ENCODE results near the gene EDEM3. TPM values are rescaled to one million over a fixed set of nuclear protein-coding genes. Genes with fewer than 3 reads are reported as not detected.
"Not testable (repeated sequence)": the region's sequence is repeated elsewhere in the genome, so short reads cannot be mapped to it uniquely, and the experiment has no call there.

The EDEM3 gene
- total RNA-seq, 1 donor from 2014 or later: 51.9 TPM

GRCh38 chr1:184679472-184679871 lies 75.2 kb downstream of the EDEM3 start:
- not testable (repeated sequence) for DNase-seq (ENCODE audit: low read depth)

- DNase-seq (ENCODE audit: low read depth): no peak
Observed at GRCh38 chr1:184677344-184677743, 77.3 kb downstream of the EDEM3 start.

GRCh38 chr1:184673305-184673704 lies 81.4 kb downstream of the EDEM3 start:
- no peak for DNase-seq (ENCODE audit: low read depth)

DNA sequence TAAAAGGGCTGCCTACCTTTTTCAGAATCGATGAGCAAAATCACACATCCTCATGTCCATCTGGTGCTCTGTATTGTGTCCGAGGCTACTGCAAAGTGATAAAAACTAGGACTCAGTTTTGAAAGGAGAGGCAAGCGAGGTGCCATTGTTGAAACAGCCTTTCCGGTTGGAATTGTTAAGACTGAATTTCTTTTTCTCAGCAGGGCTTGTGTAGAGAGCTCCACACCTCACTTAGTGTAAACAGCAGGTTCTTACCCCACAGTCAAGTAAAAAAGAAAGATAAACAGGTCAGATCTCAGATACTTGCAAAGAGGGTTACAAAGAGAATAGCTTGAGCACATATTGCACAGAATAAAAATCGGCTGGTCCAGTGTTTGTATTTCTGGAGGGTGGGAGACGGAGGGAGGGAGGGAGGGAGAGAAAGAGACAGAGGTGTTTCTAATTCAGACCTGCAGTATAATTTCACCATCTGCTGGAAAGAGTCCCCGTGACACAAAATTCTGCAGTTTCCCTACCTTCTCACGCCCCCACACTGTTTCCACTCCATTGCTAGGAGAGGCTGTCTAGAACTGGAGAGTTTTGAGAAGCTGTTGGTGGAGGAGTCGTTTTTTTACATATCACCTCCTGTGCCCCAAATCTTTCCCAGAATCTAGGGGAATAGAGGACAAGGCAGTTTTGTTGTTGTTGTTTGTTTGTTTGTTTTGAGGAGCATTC lies 82.5 kb downstream of the EDEM3 start:
- DNase-seq (ENCODE audit: low read depth): no peak

DNA sequence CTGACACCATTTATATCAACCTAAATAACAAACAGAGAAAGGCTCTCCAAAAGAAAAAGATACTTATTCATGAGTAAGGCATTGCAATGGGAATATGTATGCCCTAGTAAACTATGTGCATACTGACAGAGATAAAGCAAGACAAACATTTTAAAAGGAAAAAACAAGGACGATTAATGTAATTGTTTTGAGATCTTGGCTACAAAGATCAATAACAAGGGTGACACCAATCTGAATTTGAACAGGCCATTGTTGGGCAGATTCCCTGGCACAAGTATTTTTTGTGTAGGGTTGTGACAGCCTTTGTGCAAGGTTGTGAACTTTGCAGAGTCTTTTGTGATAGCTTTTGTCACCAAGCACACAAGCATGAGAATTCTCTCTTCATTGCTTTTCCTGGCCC lies 85.3 kb downstream of the EDEM3 start:
- DNase-seq (ENCODE audit: low read depth): no peak

GRCh38 chr1:184665360-184665759 lies 89.3 kb downstream of the EDEM3 start:
- no peak for DNase-seq (ENCODE audit: low read depth)

GRCh38 chr1:184664661-184665060 lies 90.0 kb downstream of the EDEM3 start:
- no peak for DNase-seq (ENCODE audit: low read depth)

DNA sequence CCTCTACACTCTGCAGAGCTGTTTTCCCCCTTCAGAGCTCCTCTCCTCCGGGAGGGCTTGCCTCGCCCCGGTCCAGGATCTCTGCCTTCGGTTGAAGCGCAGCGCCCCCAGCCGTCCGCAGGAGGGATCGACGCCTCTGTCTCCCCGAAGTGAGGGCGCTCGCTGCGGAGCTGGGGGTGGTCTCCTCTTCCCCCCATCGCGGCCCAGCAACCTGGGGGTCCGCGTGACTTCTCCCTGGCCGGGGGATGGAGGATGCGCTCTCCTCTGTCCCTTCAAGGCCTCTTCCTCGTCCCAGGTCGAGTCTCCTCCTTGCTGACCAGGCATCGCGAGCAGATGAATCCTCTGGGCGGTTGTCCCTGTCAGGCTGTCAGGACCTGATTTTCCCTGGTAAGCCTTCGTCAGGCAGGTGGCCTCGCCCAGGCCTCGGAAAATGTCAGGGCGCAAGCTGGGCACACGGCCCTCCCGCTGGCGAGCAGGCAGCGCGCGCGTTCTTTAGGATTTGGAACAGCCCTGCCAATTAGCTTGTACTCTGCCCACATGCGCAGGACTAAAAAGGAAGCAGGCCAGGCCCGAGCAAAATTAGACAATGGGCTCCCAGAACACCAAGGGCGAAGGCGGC lies 90.5 kb downstream of the EDEM3 start:
- DNase-seq (ENCODE audit: low read depth): peak; percentile 73

DNA sequence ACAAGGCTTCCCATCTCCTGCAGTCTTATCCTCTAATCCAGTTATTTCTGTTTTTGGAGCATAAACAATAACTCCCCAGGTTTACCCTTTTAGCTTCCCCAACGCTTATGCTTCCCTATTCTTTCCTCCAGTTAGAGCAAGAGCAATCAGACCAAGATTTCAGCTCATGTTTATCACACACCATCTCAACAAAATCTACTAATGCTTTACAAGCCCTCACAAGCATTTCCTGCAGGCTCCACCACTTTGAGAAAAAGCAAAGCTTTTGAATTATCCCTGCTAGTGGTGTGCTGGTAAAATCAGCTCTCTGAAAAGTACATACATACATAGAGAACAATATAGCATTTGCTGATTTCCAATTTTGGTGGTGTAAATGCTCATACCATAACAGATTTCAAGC lies 92.9 kb downstream of the EDEM3 start:
- DNase-seq (ENCODE audit: low read depth): no peak

DNA sequence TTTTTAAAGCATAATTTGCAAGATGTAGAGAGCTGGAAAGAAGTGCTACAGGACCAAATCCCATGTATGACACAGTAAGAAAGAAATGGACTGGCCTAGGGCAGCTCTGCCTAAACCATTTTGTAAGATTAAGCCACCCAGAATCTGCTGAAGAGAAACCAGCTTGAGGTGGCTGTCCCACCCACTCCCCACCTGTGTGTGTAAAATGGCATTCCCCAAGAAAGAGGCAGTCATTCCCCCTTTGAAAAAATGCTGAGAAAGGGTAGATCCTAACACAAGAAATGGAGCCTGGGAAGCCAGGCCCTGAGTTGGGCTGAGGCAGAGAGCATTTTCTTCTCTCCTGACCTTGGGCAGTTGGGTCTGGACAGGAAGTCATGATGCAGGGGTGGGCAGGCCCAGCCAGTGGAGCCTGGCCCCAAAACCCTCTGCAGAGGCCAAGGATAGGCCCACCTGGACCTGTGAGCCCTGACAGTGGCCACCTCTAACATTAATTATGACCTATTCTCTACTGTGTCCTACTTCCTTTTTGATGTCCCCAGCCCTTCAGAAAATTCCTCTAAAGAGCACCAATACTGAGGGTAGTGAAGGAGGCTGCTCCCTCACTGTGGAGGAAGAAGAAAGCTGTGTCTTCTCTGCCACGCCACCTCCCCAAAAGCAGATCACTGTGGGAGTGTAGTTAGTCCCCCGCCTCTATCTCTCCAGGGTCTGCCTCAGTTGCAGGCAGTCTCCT lies 94.0 kb downstream of the EDEM3 start:
- DNase-seq (ENCODE audit: low read depth): no peak

- DNase-seq (ENCODE audit: low read depth): no peak
Observed at GRCh38 chr1:184658055-184658454, 96.6 kb downstream of the EDEM3 start.

DNA sequence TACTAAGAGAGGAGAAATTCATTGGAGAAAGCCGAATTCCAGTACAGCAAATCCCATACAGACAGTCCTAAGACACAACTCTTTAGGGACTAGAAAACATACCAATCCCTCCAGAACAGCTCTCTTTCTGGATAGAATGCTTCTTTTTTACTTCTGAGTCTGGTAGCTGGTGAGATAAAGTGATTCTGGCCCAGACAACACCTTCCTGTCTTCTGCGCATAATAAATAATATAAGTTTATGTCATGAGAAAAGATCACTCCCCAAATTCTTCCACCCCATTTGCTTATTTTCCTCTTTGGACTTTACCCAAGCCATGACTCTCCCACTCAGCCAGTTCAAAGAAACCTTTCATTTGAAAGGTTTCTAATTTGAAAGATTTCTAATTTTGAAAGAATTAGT lies 98.4 kb downstream of the EDEM3 start:
- DNase-seq (ENCODE audit: low read depth): no peak

DNA sequence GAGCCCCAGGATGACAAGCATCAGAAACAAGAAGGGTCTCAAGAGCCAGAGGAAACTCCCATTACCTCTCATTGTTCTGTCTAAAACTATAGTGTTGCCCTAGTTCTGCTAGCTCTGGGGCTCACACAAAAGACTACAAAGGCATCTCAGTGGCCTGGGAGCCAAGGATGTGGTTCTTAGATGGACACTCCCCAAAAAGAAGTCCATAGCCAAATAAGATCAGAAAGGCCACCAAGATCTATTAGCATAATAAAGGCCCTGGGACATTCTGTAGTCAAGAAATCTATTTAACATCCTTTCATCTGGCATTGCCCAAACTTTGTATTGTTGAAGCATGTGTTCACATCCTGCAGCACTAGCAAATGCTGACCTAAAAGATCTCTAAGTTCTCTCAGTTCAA lies 99.5 kb downstream of the EDEM3 start:
- no peak for DNase-seq (ENCODE audit: low read depth)

DNA sequence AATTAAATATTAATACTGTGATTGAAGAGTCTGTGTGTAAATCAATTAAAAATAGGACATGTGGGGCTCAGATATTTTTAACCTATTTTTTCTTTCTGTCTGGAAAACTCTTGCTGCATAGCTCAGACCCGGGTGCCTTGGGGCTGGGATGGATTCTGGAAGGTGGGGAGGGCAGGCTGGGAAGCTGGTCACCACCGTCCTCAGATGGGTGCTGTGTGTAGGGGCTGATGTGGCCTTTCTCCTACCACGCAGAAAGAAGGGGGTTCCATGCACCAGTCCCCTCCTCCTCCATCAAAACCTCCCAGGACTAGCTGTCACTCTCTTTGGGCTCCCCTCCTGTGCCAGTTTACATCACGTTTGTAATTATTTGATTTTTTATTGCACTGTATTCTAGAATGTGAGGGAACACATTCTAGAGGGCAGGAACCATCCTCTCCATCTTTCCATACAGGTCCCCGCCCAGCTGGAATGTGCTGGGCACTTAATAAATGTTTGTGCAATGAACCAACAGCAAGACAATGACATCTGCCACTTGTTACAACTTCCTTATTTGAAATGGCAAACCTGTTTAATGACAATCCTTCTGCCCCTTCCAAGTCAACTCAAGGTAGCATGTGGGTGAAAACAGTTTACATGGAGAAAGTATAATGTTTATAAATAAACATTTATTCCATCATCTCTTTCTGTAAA lies 104.3 kb downstream of the EDEM3 start:
- DNase-seq (ENCODE audit: low read depth): no peak

DNA sequence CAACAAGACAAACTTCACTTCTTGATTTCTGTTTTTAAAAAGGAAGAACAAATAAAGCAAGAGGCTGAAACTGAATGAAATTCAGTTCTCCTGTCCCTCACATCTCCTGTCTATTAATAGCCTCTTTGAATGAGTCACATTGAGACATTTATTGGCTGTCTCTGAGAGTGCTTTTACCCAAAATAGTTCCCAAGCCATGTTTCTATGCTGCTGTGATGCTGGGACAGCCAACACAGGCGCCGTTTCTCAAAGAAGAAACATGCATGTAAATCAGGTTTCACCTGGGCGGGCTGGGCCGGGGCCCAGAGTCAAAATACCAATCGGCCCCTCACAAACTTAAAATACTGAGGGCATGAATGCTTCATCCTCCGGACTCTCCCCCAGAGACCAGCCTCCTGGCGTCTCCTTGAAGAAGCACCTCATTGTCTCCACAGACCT lies 105.2 kb downstream of the EDEM3 start:
- peak; percentile 68 for DNase-seq (ENCODE audit: low read depth)

GRCh38 chr1:184648856-184649201 lies 105.8 kb downstream of the EDEM3 start:
- DNase-seq (ENCODE audit: low read depth): no peak

- DNase-seq (ENCODE audit: low read depth): peak; percentile 51
Observed at GRCh38 chr1:184648160-184648855, 106.3 kb downstream of the EDEM3 start.

DNA sequence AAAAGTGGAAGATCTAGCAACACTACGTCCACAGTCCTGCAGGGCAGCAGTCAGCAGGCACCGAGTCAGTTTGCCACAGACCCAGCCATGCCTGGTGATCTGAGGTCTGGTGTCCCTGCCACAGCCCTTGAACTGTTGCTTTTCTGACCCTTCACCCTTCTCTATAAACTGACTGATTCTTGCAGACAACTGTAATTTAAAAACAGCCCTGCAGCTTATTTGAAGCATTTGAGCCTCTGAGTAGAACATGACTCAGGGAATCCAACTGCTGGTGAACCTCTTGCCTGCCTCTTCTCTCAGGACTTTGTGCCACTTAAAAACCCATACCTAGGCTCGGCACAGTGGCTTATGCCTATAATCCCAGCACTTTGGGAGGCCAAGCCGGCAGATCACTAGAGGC lies 107.2 kb downstream of the EDEM3 start:
- DNase-seq (ENCODE audit: low read depth): peak; percentile 61

DNA sequence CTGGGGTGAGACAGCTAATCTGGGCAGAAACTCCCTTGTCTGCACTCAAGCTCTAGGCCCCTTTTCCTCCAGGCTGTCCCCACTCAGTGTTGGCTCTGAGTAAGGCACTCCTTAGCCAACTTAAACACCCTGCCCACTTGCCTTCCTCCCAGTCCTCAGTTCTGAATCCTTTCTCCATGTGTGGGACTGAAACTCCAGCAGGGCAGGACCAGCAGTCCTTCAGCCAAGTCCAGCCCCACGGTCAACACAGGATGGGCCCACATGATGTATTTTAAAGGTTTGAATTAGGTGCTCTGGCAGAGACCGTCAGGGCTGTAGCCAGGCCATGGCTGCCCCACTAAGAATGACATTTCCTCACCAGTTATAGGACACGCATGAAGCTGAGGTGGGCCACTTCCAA lies 107.8 kb downstream of the EDEM3 start:
- DNase-seq (ENCODE audit: low read depth): no peak

- no peak for DNase-seq (ENCODE audit: low read depth)
Observed at GRCh38 chr1:184646178-184646701, 108.4 kb downstream of the EDEM3 start.

- no peak for DNase-seq (ENCODE audit: low read depth)
Observed at GRCh38 chr1:184644771-184645170, 109.9 kb downstream of the EDEM3 start.
